Measurements from ENCODE around the gene M6PR. TPM values are rescaled to one million over a fixed set of nuclear protein-coding genes. Genes with fewer than 3 reads are reported as not detected.

The M6PR gene
- total and polyA plus RNA-seq, 9 donors, result 44.9 to 150 (median 101) TPM

GRCh38 chr12:8969861-8970411 is 20.5 kb upstream of the M6PR start:
- H3K9me3 ChIP-seq, result peaks cover 0 to 3% of the 10 kb centered on the region in 2 donors
- WGBS, 3 donors, result 61 to 63% (median 62%) methylated on average over 2 of the region's 2 CpGs
- no peak overlapping the region for H3K27ac ChIP-seq
- H3K27me3 ChIP-seq, result no peaks in the 10 kb centered on the region
- DNase-seq, result no peak
- no peaks in the 10 kb centered on the region for H3K4me1 ChIP-seq (ENCODE audit: insufficient read depth)
- no peaks in the 10 kb centered on the region for H3K36me3 ChIP-seq
- intact Hi-C loops (cut with DNase I), result no loop called here
- no peak overlapping the region for H3K4me3 ChIP-seq
- TF ChIP-seq EP300 (IDR thresholded peaks at IDR 0.05) (no peak), POLR2A (IDR thresholded peaks at IDR 0.05) (no peak), CTCF (IDR thresholded peaks at IDR 0.05) (no peak)

- Histone ChIP-seq H3K9me3 (peaks cover 0 to 3% of the 10 kb centered on the region in 2 donors), H3K4me3 (no peak overlapping the region), H3K27me3 (no peaks in the 10 kb centered on the region), H3K4me1 (ENCODE audit: insufficient read depth) (no peaks in the 10 kb centered on the region), H3K36me3 (no peaks in the 10 kb centered on the region), H3K27ac (no peak overlapping the region)
- intact Hi-C loops (cut with DNase I), result no loop called here
- no peak for DNase-seq
- no peak for TF ChIP-seq EP300 (IDR thresholded peaks at IDR 0.05)
- TF ChIP-seq POLR2A (IDR thresholded peaks at IDR 0.05), result no peak
- TF ChIP-seq CTCF (IDR thresholded peaks at IDR 0.05), result no peak
Observed at GRCh38 chr12:8968761-8969160, 19.3 kb upstream of the M6PR start.

GRCh38 chr12:8960176-8960575 is 10.7 kb upstream of the M6PR start:
- Histone ChIP-seq H3K27ac (no peak overlapping the region), H3K4me1 (ENCODE audit: insufficient read depth) (no peaks in the 10 kb centered on the region), H3K27me3 (no peaks in the 10 kb centered on the region), H3K36me3 (no peaks in the 10 kb centered on the region), H3K9me3 (no peaks in the 10 kb centered on the region), H3K4me3 (no peak overlapping the region)
- intact Hi-C loops (cut with DNase I), result no loop called here
- DNase-seq, result no peak
- TF ChIP-seq EP300 (IDR thresholded peaks at IDR 0.05), result no peak
- TF ChIP-seq CTCF (IDR thresholded peaks at IDR 0.05), result no peak
- TF ChIP-seq POLR2A (IDR thresholded peaks at IDR 0.05), result no peak
- 96 to 100% (median 98%) methylated on average over 2 of the region's 2 CpGs for WGBS, 3 donors

GRCh38 chr12:8958066-8958465 is 8.6 kb upstream of the M6PR start:
- intact Hi-C loops (cut with DNase I), result loop anchor here in 3 of 4 donors (5.0 to 10.0 kb wide), 2 partner anchors 74 to 77 kb away; no protein-coding TSS in a partner anchor
- 39 to 77% (median 70%) methylated on average over 2 of the region's 2 CpGs for WGBS, 3 donors
- DNase-seq, result no peak

More at GRCh38 chr12:8958066-8958465, 8.6 kb upstream of the M6PR start:
- H3K27me3 ChIP-seq, result no peaks in the 10 kb centered on the region
- no peaks in the 10 kb centered on the region for H3K36me3 ChIP-seq
- TF ChIP-seq EP300 (IDR thresholded peaks at IDR 0.05), result no peak
- TF ChIP-seq CTCF (IDR thresholded peaks at IDR 0.05), result no peak
- TF ChIP-seq POLR2A (IDR thresholded peaks at IDR 0.05), result no peak
- H3K4me3 ChIP-seq, result no peak overlapping the region
- H3K9me3 ChIP-seq, result no peaks in the 10 kb centered on the region
- no peaks in the 10 kb centered on the region for H3K4me1 ChIP-seq (ENCODE audit: insufficient read depth)
- H3K27ac ChIP-seq, result no peak overlapping the region

Data from ovary (tissue), 9 donors.